NB4 (cell line): ENCODE results near the gene GLS.

Source experiments
- CTCF ChIP-seq: IDR thresholded peaks from one replicate; pipeline ENCODE4 v1.5.1; 2012; ENCODE audit warnings: low read depth, low read length
- POLR2A ChIP-seq: IDR thresholded peaks from 2 replicates; pipeline ENCODE4 v1.6.1; 2011; ENCODE audit warnings: mild to moderate bottlenecking; ENCODE audit not compliant: insufficient read length; ENCODE audit errors: extremely low read depth
- TF ChIP-seq, protein P1 (sequence below): IDR thresholded peaks from 2 replicates; pipeline ENCODE4 v1.6.1; 2011; ENCODE audit warnings: low read depth, low read length

DNA sequence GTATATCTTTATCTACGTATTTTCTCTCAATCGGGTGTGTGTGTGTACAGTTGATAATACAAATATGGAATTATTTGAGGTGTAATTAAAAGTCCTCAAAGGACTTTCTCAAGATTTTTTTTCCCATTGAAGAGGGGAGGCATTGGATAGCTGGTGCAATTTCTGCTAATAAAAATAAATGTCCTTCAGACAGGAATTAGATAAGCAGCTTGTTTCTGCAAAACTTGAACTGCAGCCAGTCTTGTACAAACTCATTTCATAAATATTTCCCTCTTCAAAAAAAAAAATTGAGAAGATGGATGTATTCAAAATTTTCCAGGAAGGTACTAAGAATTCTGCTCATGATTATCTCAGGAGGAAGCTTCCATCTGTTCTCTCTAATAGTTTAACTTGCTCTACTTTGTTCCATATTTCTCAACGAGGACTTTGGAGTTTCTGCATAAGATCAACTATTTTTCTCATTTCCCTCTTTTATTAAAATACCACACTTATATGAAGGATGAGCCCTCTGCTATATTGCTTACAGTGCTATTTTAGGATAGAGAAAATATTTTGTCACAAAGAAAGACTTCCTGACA is 33.0 kb upstream of the GLS start:
- TF ChIP-seq POLR2A = no peak
- TF ChIP-seq CTCF = no peak
- TF ChIP-seq, protein P1, sequence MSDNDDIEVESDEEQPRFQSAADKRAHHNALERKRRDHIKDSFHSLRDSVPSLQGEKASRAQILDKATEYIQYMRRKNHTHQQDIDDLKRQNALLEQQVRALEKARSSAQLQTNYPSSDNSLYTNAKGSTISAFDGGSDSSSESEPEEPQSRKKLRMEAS = no peak
